ENCODE measurements around the gene SPIRE1.
"Not testable (repeated sequence)": the region's sequence is repeated elsewhere in the genome, so short reads cannot be mapped to it uniquely, and the experiment has no call there.

SPIRE1 gene

GRCh38 chr18:12441475-12442034 lies 216.4 kb downstream of the SPIRE1 start:
- DNase-seq = no peak

GRCh38 chr18:12438257-12438656 lies 219.7 kb downstream of the SPIRE1 start:
- DNase-seq = no peak

- no peak for DNase-seq
These were observed 222.0 kb downstream of the SPIRE1 start for GRCh38 chr18:12435867-12436266.

GRCh38 chr18:12434541-12434929 lies 223.4 kb downstream of the SPIRE1 start:
- no peak for DNase-seq

- no peak for DNase-seq
These were observed 223.9 kb downstream of the SPIRE1 start for GRCh38 chr18:12433829-12434540.

GRCh38 chr18:12432881-12433280 lies 225.0 kb downstream of the SPIRE1 start:
- DNase-seq = no peak

GRCh38 chr18:12432196-12432595 lies 225.7 kb downstream of the SPIRE1 start:
- no peak for DNase-seq

- DNase-seq = no peak
These were observed 226.3 kb downstream of the SPIRE1 start for GRCh38 chr18:12431561-12431960.

GRCh38 chr18:12430137-12430990 lies 227.5 kb downstream of the SPIRE1 start:
- DNase-seq = no peak

- no peak for DNase-seq
These were observed 228.4 kb downstream of the SPIRE1 start for GRCh38 chr18:12429556-12429955.

- no peak for DNase-seq
These were observed 229.0 kb downstream of the SPIRE1 start for GRCh38 chr18:12428923-12429322.

GRCh38 chr18:12426924-12427323 lies 231.0 kb downstream of the SPIRE1 start:
- DNase-seq = no peak

GRCh38 chr18:12424252-12424651 lies 233.7 kb downstream of the SPIRE1 start:
- no peak for DNase-seq

- DNase-seq = no peak
These were observed 234.1 kb downstream of the SPIRE1 start for GRCh38 chr18:12423820-12424219.

- DNase-seq = no peak
These were observed 234.5 kb downstream of the SPIRE1 start for GRCh38 chr18:12423393-12423792.

GRCh38 chr18:12422936-12423335 lies 235.0 kb downstream of the SPIRE1 start:
- DNase-seq = no peak

- DNase-seq = no peak
These were observed 236.2 kb downstream of the SPIRE1 start for GRCh38 chr18:12421732-12422131.

GRCh38 chr18:12420821-12421421 lies 237.0 kb downstream of the SPIRE1 start:
- peak; percentile 71 for DNase-seq

GRCh38 chr18:12417687-12418086 lies 240.2 kb downstream of the SPIRE1 start:
- no peak for DNase-seq

- DNase-seq = no peak
These were observed 241.7 kb downstream of the SPIRE1 start for GRCh38 chr18:12416098-12416729.

GRCh38 chr18:12411456-12411855 lies 246.5 kb downstream of the SPIRE1 start:
- DNase-seq = no peak

- DNase-seq = not testable (repeated sequence)
These were observed 247.2 kb downstream of the SPIRE1 start for GRCh38 chr18:12410747-12411146.

- DNase-seq = peak; percentile 59
These were observed 247.8 kb downstream of the SPIRE1 start for GRCh38 chr18:12410081-12410481.

Data from right hindlimb (tissue), 1 donor.